Measurements from ENCODE around the gene BMS1.

- no peak for TF ChIP-seq CTCF (IDR thresholded peaks at IDR 0.05; ENCODE audit: low read length)
- no peak for TF ChIP-seq EZH2 (IDR thresholded peaks at IDR 0.05; ENCODE audit: borderline replicate concordance, low read length)
Observed at GRCh38 chr10:42755556-42756093, 27.0 kb upstream of the BMS1 start.

All from OCI-LY1 (cell line).